HG02588 (cell line): ENCODE results near the gene ABCA7.

Experiments used
- ATAC-seq: cut with Tn5 transposase; IDR thresholded peaks from one replicate; pipeline ENCODE4 v1.9.1; 2021; ENCODE audit warnings: mild to moderate bottlenecking, moderate library complexity; ENCODE audit not compliant: unreplicated experiment

The ABCA7 gene

GRCh38 chr19:1086613-1087012 lies 46.7 kb downstream of the ABCA7 start:
- ATAC-seq: no peak

GRCh38 chr19:1087813-1088415 lies 48.0 kb downstream of the ABCA7 start:
- no peak for ATAC-seq

GRCh38 chr19:1088416-1089010 lies 48.6 kb downstream of the ABCA7 start:
- no peak for ATAC-seq

- no peak for ATAC-seq
These were observed 49.3 kb downstream of the ABCA7 start for GRCh38 chr19:1089126-1089771.

- ATAC-seq: no peak
These were observed 50.0 kb downstream of the ABCA7 start for GRCh38 chr19:1089891-1090290.

- no peak for ATAC-seq
These were observed 51.0 kb downstream of the ABCA7 start for GRCh38 chr19:1090731-1091543.

GRCh38 chr19:1091544-1092175 lies 51.8 kb downstream of the ABCA7 start:
- no peak for ATAC-seq

- no peak for ATAC-seq
These were observed 53.4 kb downstream of the ABCA7 start for GRCh38 chr19:1093330-1093729.

- ATAC-seq: no peak
These were observed 54.1 kb downstream of the ABCA7 start for GRCh38 chr19:1093811-1094553.

GRCh38 chr19:1094655-1094977 lies 54.7 kb downstream of the ABCA7 start:
- ATAC-seq: no peak

GRCh38 chr19:1094978-1095701 lies 55.2 kb downstream of the ABCA7 start, which contains the start of gene POLR2E:
Gene POLR2E (minus strand): TSS chr19:1095375. CDS start chr19:1095315, 60 bp downstream.
- peak; percentile 77 for ATAC-seq

GRCh38 chr19:1097810-1098176 lies 57.9 kb downstream of the ABCA7 start:
- ATAC-seq: no peak

GRCh38 chr19:1098177-1099051 lies 58.5 kb downstream of the ABCA7 start:
- no peak for ATAC-seq

GRCh38 chr19:1101337-1101698 lies 61.4 kb downstream of the ABCA7 start:
- no peak for ATAC-seq

- ATAC-seq: no peak
These were observed 62.7 kb downstream of the ABCA7 start for GRCh38 chr19:1102407-1103131.

- no peak for ATAC-seq
These were observed 63.3 kb downstream of the ABCA7 start for GRCh38 chr19:1103132-1103707.

GRCh38 chr19:1103708-1104310 lies 63.9 kb downstream of the ABCA7 start, which contains the start of gene GPX4:
Gene GPX4 (plus strand): TSS chr19:1103994. CDS start chr19:1104044, 50 bp downstream.
- peak; percentile 64 for ATAC-seq
